GM19372 (cell line): ENCODE results near the gene LAMP5.

Source experiments
- ATAC-seq: cut with Tn5 transposase; IDR thresholded peaks from one replicate; pipeline ENCODE4 v1.9.1; 2021; ENCODE audit warnings: mild to moderate bottlenecking, low read depth, moderate library complexity; ENCODE audit not compliant: unreplicated experiment

The LAMP5 gene, protein sequence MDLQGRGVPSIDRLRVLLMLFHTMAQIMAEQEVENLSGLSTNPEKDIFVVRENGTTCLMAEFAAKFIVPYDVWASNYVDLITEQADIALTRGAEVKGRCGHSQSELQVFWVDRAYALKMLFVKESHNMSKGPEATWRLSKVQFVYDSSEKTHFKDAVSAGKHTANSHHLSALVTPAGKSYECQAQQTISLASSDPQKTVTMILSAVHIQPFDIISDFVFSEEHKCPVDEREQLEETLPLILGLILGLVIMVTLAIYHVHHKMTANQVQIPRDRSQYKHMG

DNA sequence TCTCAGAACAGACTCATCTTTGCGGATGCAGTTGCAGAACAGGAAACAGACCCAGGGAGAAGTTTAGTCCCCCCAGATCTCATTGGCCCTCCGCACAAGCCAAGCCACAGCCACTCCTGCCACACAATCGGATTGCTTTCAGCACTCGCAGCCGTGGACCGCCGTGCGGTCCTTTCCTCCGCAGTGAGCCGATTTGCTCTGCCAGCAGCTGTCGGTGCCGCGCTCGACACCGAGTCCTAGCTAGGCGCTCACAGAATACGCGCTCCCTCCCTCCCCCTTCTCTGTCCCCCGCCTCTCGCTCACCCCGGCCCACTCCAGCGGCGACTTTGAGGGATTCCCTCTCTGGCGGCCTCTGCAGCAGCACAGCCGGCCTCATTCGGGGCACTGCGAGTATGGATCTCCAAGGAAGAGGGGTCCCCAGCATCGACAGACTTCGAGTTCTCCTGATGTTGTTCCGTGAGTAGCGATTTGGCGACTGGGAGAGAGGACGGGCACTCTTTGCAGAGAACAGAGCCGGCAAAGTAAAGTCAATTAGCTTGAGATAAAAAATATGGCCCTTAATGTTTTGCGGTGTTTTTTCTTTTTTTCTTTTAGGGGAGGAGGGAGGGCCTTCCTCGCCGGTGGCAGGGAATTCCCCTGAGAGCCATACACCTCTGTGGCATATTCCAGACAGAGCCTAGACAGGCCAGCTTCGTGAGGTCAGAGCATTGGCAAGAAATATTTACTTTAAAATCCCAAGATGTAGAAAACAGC, at the start of gene LAMP5:
TSS of gene LAMP5 (plus strand) at position 130 of the 753 bp plus-strand sequence. CDS start at position 393, 263 bp downstream.
- no peak for ATAC-seq

DNA sequence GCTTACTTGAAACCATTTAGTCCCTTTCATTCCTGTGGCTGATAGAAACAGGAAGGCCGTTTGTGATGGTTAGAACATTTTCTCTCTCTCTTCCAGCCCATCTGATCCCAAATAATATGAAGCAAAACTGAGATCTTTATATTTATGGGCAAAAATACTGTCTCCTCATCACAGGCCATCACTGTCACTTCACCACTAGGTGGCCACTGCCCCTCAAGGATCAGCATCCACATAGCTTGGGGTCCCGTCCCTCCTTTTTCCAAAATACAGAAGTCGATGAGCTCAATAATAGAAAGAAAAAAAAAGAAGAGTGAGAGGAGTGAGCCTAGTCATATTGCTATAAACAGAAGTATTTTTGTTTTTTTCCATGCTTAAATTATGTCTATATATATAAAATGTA, 46.4 kb upstream of the LAMP5 start:
- no peak for ATAC-seq

DNA sequence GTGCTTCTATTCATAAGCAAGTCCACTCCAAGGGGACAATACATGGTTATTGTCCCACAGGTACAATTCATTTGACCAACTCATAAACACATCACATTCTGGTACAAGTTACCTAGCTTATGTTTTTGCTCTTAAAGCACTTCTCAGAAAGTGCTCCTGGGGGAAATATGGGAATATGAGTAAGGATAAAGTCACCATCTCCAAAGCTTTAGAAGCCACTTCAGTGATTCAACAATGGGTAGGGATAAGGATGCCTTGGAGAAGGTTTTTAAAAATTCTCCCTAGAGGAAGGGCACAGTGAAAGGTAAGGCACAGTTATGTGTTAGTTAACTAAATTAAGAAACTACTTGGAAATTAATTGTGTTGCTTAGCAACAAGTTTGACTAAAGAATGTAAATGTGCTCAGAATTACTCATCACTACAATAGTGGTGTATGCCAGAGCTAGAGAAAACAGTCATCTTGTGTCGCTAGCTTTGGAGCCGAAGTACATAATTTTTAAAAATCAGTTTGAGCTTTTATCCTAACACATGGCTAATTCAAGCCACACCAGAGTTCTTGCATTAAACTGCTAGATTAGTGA, 39.5 kb upstream of the LAMP5 start:
- ATAC-seq, result no peak

DNA sequence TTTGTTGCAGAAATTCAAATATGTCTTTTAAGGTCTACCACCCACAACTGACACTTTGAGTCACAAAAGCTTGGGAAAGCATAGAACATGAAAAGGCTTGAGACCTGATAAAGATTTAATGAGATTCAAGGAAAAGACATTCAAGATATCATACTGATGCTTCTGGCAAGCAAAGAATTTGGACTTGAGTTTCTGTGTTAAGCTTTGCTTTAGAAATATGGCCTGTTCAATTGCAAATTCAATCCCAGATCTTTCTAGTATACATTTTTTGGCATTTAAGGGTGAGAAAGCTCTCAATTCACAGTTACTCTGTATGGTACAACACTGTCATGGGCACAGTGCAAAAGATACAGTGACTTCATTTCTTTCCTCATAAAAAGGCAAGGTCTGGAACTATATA, 38.9 kb upstream of the LAMP5 start:
- ATAC-seq, result no peak

DNA sequence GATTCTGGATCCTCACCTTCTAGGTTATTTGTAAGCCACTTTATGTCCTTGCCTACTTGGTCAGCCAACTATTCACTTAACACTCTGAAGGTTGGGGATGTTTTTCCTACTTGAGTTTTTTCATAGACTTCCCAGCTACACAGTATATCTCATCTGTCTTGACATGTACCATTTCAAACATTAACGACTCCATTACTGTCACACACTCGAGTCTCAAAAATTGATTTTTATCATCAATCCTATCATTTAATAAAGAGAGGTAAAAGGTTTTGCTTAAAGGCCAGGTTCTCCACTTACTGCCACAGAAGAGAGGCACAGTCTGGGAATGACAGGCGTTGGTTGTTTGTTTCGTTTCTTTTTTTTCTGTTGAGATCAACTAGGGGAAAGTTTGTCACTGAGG, 38.2 kb upstream of the LAMP5 start:
- ATAC-seq, result no peak

DNA sequence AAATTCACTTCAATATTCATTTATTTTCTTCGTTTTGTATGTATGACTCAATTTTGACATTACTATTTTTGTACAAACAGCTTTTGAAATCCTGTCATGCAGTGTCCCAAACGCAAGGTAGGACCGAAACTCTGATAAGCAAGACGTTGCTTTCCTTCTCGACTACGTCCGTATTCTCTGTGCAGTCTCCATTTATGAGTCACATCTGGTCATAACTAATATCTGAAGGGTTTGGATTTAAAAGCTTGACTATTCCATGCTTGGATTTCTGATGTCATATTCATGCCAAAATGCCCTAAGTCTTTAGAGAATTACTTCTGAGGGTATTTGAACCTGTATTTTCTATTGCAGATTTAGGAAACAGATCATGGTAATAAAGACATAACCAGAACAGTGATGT, 37.8 kb upstream of the LAMP5 start:
- ATAC-seq, result no peak

DNA sequence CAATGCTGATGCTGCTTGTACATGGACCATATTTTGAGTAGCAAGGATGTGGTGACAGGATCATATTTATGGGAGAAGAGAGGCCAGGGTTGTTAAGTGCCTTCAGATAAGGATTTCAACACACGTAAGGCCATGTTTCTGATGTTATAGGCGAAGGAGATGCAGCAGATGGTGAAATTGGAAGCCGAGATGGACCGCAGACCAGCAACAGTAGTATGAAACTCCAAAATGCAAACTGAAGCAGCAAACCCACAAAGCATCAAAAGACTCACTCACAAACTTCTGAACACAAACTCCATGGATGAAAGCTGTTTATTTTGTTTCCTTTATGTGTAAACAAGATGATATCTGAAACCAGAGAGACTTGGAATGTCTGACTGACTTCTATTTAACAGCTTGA, 35.6 kb upstream of the LAMP5 start:
- no peak for ATAC-seq

DNA sequence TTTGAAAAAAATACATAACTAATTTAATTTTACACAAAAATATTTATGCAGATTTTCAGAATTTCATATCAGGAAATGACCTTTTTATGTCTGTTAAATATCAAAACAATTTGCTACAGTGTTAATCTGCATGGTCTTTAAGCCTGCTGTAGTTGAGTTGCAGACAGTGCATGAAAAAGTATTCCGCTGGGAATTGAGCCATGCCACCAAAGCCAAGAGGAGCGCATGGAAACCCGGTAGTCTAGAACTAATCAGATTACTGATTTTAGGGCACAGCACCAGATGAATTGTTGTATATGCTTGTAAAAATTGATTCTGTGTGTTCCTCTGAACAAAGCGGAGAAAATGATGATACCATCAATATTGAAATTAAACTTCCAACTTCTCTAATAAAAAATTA, 34.3 kb upstream of the LAMP5 start:
- ATAC-seq, result no peak

DNA sequence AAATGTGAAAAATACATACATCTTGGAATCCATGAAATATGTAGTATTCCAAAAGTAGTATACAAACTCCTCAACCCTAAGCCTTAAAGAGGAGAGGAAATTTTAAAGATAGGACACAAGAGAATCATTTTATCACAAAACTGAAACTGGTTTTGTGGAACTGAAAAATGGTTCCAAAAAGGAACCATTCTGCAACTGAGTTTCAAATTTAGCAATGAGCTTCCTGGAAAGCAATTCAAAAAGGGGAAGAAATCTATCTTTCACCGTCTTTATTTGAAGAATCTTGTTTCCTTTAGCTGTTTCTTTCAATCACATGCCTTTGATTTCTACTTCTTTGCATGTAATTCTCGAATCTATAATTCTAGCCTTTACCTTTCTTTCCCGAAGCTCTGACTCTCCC, 32.2 kb upstream of the LAMP5 start:
- no peak for ATAC-seq

DNA sequence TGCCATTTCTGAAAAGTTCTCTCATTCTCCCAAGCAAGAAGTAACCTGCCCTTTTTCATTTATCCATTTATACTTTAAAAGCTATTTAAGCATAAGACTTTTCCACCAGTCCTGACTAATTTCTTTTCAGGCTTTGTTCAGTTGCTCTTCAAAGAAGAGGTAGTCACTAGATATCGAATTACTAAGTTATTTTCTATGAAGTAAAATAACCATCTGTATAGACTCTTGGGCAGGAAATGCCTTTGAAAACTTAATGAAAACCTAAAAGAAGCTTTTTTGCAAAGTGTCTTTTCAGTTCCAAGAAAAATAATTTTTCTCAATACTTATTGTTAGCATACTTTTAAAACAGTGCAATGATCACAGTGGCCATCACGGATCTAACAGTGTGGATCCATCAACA, 31.3 kb upstream of the LAMP5 start:
- no peak for ATAC-seq

DNA sequence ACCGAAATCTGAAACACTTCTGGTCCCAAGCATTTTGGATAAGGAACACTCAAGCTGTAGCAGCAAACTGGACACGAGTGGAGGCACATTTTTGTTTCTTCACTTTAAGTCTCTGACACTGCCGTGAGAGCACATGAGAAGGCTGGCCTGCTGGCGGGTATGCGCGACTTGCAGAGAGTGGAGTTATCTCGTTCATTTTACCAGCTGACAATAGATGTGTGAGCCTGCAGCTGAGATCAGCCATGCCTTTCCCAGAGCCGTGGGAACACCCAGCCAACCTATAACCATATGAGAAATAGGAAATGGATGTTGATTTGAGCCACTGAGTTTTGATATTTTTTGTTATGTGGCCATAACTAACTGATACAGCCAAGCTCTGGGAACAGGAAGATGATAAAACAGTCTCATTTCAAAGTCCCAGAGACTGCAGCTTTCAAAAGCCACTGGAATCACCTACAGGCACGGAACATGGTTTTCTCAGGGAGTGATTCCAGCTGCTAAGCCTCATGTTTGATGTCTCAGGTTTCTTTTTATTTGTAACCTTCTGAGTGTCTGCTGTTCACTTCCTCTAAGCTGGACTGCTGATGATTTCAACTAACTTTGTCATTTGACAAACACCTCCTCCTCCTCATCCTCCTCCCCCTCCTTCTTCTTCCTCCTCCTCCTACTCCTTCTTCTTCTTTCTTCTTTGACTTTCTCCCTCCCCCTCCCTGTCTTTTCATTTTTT, 28.6 kb upstream of the LAMP5 start:
- no peak for ATAC-seq

DNA sequence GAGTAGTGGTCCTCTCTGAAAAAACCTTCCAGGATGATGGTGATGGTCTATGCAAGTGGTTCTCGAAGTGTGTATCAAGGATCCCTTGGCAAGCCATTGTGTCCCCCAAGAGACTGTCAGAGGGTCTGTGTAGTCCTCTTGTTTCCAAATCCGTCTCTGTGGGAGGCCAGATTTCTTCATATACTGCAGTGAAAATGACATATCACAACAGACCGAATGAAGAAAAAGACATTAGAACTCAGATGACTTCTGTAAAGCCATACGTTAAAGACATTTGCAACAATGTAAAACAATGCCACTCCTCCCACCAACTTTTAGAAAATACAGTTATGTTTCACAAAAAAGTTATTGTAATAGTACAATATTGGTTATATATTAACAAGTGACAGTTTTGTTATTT, 27.2 kb upstream of the LAMP5 start:
- no peak for ATAC-seq

DNA sequence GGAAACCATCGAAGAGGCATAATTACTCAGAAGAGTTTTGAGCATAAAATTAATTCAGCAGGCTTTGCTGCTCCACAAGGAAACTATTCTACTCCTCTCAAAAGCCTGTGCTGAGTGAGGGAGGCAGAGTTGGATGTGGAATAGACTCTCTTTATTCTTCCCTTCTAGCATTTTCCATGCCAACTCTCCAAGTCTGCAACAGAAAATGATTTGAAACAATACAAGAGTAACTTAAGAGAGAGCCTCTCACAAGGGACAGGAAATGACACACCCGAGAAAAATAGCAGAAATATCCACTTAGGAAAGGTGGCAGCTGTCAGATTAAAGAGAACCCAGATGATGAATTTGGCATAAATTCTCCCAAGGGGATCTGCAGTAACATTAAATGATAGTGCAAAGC, 26.3 kb upstream of the LAMP5 start:
- no peak for ATAC-seq

DNA sequence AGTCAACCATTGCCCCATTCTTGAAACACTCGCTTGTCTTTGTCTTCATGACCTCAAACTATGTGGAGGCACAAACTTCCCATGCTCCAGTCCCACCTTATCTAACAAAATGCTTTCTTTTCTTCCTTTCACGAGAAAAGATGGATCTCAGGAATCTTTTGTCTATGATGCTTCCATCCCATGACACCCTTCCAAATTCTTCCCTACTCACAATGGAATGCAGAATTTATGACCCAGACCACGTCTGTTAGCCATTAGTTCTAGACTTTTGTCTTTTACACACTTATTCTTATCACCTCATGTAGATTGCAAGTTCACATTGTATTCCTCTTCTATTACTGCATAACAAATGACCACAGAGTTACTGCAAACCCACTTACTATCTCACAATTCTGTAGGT, 24.2 kb upstream of the LAMP5 start:
- no peak for ATAC-seq

DNA sequence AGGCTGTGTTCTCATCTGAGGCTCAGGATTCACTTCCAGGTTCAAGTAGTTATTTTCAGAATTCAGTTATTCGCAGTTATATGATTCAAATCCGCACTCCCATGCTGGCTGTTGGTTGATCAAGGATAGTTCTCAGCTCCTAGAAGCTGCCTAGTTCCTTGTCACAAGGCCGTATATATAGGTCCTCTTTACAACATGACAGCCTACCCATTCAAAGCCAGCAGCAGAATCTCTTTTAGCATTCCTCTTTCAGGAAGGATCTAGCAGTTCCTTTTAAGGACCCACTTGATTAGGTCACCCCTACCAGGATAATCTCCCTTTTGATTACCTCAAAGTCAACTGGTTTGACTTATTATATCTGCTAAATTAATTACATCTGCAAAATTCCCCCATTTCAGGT, 23.8 kb upstream of the LAMP5 start:
- no peak for ATAC-seq

DNA sequence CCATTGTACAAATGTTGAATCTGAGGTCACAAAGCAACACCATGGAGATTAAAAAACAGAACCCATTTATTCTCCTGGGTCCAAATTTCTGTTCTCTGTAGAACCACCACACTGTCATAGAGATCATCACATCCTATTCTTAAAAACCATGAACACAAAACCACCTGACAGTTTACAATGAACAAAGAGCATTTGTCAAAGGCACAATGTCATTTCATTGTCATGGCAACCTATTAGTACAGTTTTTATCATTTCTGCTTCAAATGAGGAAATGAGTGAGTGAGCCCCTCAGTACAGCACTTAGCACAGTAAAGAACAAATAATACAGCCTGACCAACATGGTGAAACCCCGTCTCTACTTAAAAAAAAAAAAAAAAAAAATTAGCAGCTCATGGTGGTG, 23.1 kb upstream of the LAMP5 start:
- no peak for ATAC-seq

DNA sequence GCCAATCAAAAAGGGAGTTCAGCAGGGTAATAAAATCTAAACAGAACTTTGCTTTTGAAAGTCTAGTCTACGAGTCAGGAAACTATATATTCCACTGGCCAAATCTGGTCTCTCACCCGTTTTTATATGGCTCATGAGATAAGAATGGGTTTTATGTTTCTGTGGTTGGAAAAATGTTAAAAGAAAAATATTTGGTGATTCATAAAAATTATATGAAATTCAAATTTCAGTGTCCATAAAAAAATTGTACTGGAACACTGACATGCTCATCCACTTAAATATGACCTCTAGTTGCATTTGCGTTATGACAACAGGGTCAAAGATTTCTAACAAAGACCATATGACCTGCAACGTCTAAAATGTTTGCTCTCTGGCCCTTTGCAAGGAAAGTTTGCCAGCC, 22.3 kb upstream of the LAMP5 start:
- no peak for ATAC-seq

DNA sequence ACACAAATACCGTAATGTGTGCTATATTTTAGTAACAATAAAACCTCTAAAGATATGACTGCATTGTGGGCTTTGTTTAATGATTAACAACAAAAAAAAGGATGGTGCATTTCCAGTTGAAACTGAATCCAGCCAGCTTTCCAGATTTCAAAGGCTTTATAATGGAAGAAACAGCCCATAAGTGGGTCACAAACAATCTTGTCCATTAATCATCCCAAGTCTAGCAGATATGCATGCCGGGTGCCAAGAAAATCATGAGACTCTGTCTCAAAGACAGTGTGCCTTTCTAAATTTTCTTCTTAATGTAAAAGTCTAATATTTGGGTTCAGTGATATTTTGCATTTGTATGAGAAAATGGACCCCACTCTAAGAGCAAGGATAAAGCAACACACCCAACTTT, 20.6 kb upstream of the LAMP5 start:
- ATAC-seq, result no peak

DNA sequence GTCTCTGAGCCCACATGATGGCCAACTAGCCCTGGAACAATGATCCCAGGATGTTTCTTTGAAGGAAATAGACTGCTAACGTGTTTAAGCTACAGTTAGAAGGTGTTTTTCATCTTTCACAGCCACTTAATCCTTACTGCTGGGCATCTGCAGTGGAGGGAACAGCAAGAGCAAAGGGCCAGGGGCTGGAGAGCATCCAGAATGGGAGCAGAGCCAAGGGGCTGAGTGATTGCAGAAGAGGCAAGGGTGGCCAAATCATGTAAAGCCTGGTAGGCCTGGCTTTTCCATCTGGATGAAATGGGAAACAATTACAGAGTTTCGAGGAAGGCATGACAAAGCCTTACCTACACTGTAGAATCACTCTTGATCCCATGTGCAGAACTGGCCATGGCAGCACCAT, 18.7 kb upstream of the LAMP5 start:
- ATAC-seq, result no peak

DNA sequence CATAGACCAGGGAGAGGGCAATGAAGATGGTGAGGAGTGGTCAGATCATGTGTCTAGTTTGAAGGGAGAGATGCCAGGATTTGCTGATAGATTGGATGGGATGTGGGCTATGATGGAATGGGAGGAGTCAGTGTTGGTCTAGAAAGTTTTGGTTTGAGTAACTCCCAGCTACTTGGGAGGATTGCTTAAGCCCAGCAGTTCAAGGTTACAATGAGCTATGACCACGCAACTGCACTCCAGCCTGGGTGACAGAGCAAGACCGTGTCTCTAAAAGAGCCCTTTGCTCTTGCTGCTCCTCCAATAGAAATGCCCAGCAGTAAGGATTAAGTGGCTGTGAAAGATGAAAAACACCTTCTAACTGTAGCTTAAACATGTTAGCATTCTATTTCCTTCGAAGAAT, 18.2 kb upstream of the LAMP5 start:
- ATAC-seq, result no peak

DNA sequence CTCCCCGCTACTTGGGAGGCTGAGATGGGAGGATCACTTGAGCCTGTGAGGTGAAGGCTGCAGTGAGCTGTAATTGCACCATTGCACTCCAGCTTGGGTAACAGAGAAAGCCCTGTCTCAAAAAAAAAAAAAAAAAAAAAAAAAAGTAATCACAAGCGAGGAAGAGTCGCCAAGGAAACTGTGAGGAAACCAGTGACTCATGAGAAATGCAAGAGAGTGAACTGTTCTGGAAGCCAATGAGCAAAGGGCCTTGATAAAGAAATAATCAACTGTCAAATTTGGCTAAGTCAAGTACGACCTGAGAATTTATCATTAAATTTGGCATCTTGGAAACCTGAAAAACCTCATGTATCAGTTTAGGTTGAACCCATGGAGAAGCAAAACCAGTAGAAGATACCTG, 16.1 kb upstream of the LAMP5 start:
- ATAC-seq, result no peak
